Adrenal gland (tissue), 12 donors: ENCODE results near the gene EML1. TPM values are rescaled to one million over a fixed set of nuclear protein-coding genes. Genes with fewer than 3 reads are reported as not detected.

ENCODE experiments used
- DNase-seq, 7 donors: peaks; one replicate each; pipeline ENCODE4 v3.0.0-alpha.2; 2019 to 2020
- H3K27ac ChIP-seq, 5 donors: fragments of 200-600 bp; sonication (generic) in 4 of 5; 1 replicate in 3 of 5; 2 replicates in 2 of 5; pipeline versions ENCODE4 v1.5.1 to v1.8.0; 2016 to 2020; ENCODE audit warnings: mild to moderate bottlenecking in 1 of 5
- H3K27me3 ChIP-seq: fragments of 200-600 bp; 2 replicates; pipeline ENCODE4 v1.8.0; 2021
- H3K36me3 ChIP-seq, 2 donors: fragments of 200-600 bp; replicated peaks in 1 of 2; 1 replicate in 1 of 2; 2 replicates in 1 of 2; pipeline versions ENCODE4 v1.5.1 to v1.8.0; 2018 to 2022
- H3K4me1 ChIP-seq, 2 donors: fragments of 200-600 bp; replicated peaks in 1 of 2; 1 replicate in 1 of 2; 2 replicates in 1 of 2; pipeline versions ENCODE4 v1.5.1 to v1.8.0; 2018 to 2021
- H3K4me3 ChIP-seq, 4 donors: fragments of 200-600 bp; sonication (generic) in 3 of 4; one replicate each; pipeline ENCODE4 v1.5.1; 2016 to 2018
- H3K9me3 ChIP-seq, 3 donors: fragments of 200-600 bp; sonication (generic) in 1 of 3; replicated peaks in 1 of 3; 1 replicate in 2 of 3; 2 replicates in 1 of 3; pipeline versions ENCODE4 v1.5.1 to v1.8.0; 2016 to 2021
- POLR2A ChIP-seq, 2 donors: fragments of 450-650 bp; IDR thresholded peaks; one replicate each; pipeline ENCODE4 v1.6.1; 2017; ENCODE audit warnings: antibody characterized with exemption in 2 of 2, mild to moderate bottlenecking in 2 of 2, moderate library complexity in 1 of 2
- WGBS, 4 donors: extraction: QIAGEN DNeasy Blood & Tissue Kit in 2 of 4; methylation state at CpG; one replicate each; pipeline versions ENCODE4 v1.1.5 to v1.1.7; 2013 to 2017; 5-methylcytosine and 5-hydroxymethylcytosine counted together
- intact Hi-C, 2 donors: fragments of 100-400 bp; cut with DNase I; formaldehyde crosslinking; loops; one replicate each; pipeline versions ENCODE4 v1.14.1 to v1.15.0; 2022 to 2023
- polyA plus RNA-seq, 3 donors: library from polyadenylated mRNA; stranded (reverse); fragments of 200-250 nt in 2 of 3; fragments of 350-450 nt in 1 of 3; fragmentation: Illumina TruSeq in 1 of 3; extraction: RNeasy Lipid Tissue Mini Kit (QIAGEN cat#74804) in 1 of 3; gene quantifications; one replicate each; pipeline ENCODE4 v1.2.3, GENCODE V29; 2013 to 2014
- total RNA-seq, 9 donors: library from RNA; depleted of rRNA in 4 of 9; stranded (reverse); fragments of >200 nt in 4 of 9; fragments of 120-200 nt in 1 of 9; fragmentation: NEBNext Ultra II Directional in 1 of 9; extraction: Animal tissue kit (Norgen Biotek cat#: 25700) in 1 of 9; gene quantifications; one replicate each; pipeline versions ENCODE4 v1.1.0 to v1.2.4, GENCODE V29; 2013 to 2023
- TF ChIP-seq, protein P1 (sequence below), 6 experiments: fragments of 450-650 bp in 4 of 6; fragments of 200-600 bp in 2 of 6; sonication (generic) in 1 of 6; IDR thresholded peaks; 1 replicate in 5 of 6; 2 replicates in 1 of 6; pipeline versions ENCODE4 v1.5.1 to v1.8.0; 2016 to 2021; ENCODE audit warnings: antibody characterized with exemption in 6 of 6, mild to moderate bottlenecking in 2 of 6, moderate library complexity in 1 of 6
- donor health status: healthy with polysubstance abuse.
- donor health status: Bipolar disorder and iron deficiency.
- donor health status: DM: yes; HTN: yes; CAD: no.
- donor health status: DM: no; HTN: no; CAD: no.
- donor health status: DM: no; HTN: no; CAD: no.
- donor health status: DM: yes; HTN: yes; CAD: no.

The EML1 gene
- total and polyA plus RNA-seq, 12 donors, result 5.5 to 59.5 (median 16.2) TPM

- 80 to 85% (median 84%) methylated on average over 5 of the region's 5 CpGs for WGBS, 4 donors
- Histone ChIP-seq H3K36me3 (no peaks in the 10 kb centered on the region), H3K9me3 (no peaks in the 10 kb centered on the region), H3K4me1 (peaks cover 9 to 19% of the 10 kb centered on the region in 2 donors), H3K27me3 (no peaks in the 10 kb centered on the region), H3K4me3 (no peak overlapping the region), H3K27ac (no peak overlapping the region)
- intact Hi-C loops, result loop anchor here (5.0 to 10.0 kb wide), 3 partner anchors 125 to 213 kb away; no protein-coding TSS in a partner anchor
- TF ChIP-seq POLR2A (IDR thresholded peaks at IDR 0.05), result no peak
- TF ChIP-seq, protein P1, sequence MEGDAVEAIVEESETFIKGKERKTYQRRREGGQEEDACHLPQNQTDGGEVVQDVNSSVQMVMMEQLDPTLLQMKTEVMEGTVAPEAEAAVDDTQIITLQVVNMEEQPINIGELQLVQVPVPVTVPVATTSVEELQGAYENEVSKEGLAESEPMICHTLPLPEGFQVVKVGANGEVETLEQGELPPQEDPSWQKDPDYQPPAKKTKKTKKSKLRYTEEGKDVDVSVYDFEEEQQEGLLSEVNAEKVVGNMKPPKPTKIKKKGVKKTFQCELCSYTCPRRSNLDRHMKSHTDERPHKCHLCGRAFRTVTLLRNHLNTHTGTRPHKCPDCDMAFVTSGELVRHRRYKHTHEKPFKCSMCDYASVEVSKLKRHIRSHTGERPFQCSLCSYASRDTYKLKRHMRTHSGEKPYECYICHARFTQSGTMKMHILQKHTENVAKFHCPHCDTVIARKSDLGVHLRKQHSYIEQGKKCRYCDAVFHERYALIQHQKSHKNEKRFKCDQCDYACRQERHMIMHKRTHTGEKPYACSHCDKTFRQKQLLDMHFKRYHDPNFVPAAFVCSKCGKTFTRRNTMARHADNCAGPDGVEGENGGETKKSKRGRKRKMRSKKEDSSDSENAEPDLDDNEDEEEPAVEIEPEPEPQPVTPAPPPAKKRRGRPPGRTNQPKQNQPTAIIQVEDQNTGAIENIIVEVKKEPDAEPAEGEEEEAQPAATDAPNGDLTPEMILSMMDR (IDR thresholded peaks at IDR 0.05), result no peak
- no peak for DNase-seq
These were observed 188.6 kb downstream of the EML1 start for GRCh38 chr14:99981806-99982205.

- Histone ChIP-seq H3K36me3 (no peaks in the 10 kb centered on the region), H3K4me1 (peaks cover 9 to 19% of the 10 kb centered on the region in 2 donors), H3K27ac (no peak overlapping the region), H3K4me3 (no peak overlapping the region), H3K9me3 (no peaks in the 10 kb centered on the region), H3K27me3 (no peaks in the 10 kb centered on the region)
- intact Hi-C loops, result loop anchor here (5.0 to 10.0 kb wide), 3 partner anchors 125 to 212 kb away; no protein-coding TSS in a partner anchor
- 19 to 25% (median 22%) methylated on average over 5 of the region's 5 CpGs for WGBS, 4 donors
- peak in 6 of 7 donors; percentile 42 to 77 (median 60) for DNase-seq
- TF ChIP-seq, protein P1 (IDR thresholded peaks at IDR 0.05), result peak; percentile 79 to 98 (median 90)
- no peak for TF ChIP-seq POLR2A (IDR thresholded peaks at IDR 0.05)
These were observed 189.5 kb downstream of the EML1 start for GRCh38 chr14:99982537-99983250.

DNA sequence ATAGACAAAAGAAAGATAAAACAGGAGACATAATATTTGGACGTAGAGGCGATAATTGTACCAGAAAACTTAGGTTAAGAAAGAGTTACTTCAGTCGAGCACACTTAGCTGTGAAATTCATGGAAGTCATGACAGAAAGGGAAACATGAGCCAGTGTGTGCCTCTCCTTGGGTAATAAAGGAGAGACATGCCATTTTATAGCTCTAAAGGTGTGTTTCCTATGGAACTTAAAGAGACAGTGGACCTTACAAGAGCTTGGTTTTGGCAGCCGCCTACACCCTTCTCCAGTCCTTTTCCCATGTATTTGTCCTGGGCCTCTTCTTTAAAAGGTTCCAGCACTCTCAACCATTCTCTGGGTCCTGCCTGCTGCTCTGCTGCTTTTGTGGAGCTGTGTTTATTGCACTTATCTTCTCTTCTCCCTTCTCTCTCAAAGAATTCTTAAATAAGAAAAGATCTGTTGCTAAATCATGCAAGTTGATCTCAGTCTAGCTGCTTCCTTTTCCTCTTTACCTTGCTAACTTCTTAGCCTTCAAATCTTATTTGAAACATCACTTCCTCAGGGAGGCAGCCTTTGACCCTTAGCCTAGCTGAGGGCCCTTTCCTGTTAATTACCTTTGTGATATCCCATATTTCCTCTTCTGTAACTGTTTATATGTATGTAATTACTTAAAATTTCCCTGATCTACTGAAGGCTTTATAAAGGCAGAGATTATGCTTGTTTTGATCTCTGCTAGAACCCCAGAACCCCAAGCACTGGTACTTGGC, 190.2 kb downstream of the EML1 start:
- intact Hi-C loops, result loop anchor here (5.0 to 10.0 kb wide), 3 partner anchors 124 to 211 kb away; no protein-coding TSS in a partner anchor
- peaks cover 9 to 19% of the 10 kb centered on the region in 2 donors for H3K4me1 ChIP-seq
- no peaks in the 10 kb centered on the region for H3K27me3 ChIP-seq
- TF ChIP-seq, protein P1 (IDR thresholded peaks at IDR 0.05), result no peak
- no peak for TF ChIP-seq POLR2A (IDR thresholded peaks at IDR 0.05)
- H3K36me3 ChIP-seq, result no peaks in the 10 kb centered on the region
- DNase-seq, result no peak
- no peak overlapping the region for H3K4me3 ChIP-seq
- no peaks in the 10 kb centered on the region for H3K9me3 ChIP-seq
- WGBS, 4 donors, result 75 to 78% (median 77%) methylated on average over 4 of the region's 4 CpGs
- no peak overlapping the region for H3K27ac ChIP-seq

GRCh38 chr14:99984036-99984435, 190.8 kb downstream of the EML1 start:
- DNase-seq, result no peak
- Histone ChIP-seq H3K27ac (no peak overlapping the region), H3K4me1 (peaks cover 9 to 19% of the 10 kb centered on the region in 2 donors), H3K9me3 (no peaks in the 10 kb centered on the region), H3K27me3 (no peaks in the 10 kb centered on the region), H3K4me3 (no peak overlapping the region), H3K36me3 (no peaks in the 10 kb centered on the region)
- 53 to 59% (median 57%) methylated on average over 3 of the region's 3 CpGs for WGBS, 4 donors
- intact Hi-C loops, result loop anchor here (5.0 to 10.0 kb wide), 3 partner anchors 123 to 211 kb away; no protein-coding TSS in a partner anchor
- TF ChIP-seq POLR2A (IDR thresholded peaks at IDR 0.05), result no peak
- TF ChIP-seq, protein P1 (IDR thresholded peaks at IDR 0.05), result no peak
